HCT116 (cell line): ENCODE measurements around the gene UQCRC1. TPM values are rescaled to one million over a fixed set of nuclear protein-coding genes. Genes with fewer than 3 reads are reported as not detected.

Source experiments
- ATAC-seq: fragments of 200-7000 bp; cut with Tn5 transposase; 2 replicates; pipeline ENCODE4 v1.9.1; 2020; ENCODE audit warnings: mild to moderate bottlenecking, moderate library complexity
- BruUV-seq: library from RNA; stranded (reverse); fragments of 400-500 nt; replicated peaks from 2 replicates; lab custom pipeline; 2021; lab: Mats Ljungman, UMichigan
- CTCF ChIA-PET: fragments of 300-600 bp; sonication (Branson Sonifier 250); formaldehyde crosslinking; loops from one replicate; lab custom pipeline; 2021; ENCODE audit warnings: antibody characterized with exemption; lab: Charles Lee
- POLR2A ChIA-PET: fragments of 300-600, 350-600 bp; sonication (Branson Sonifier 250); formaldehyde crosslinking; loops from one replicate; lab custom pipeline; 2021; ENCODE audit warnings: antibody characterized with exemption; lab: Charles Lee
- RAD21 ChIA-PET, 2 experiments: fragments of 300-600 bp; sonication (Branson Sonifier 250); formaldehyde crosslinking; loops; one replicate each; lab custom pipeline; 2023; ENCODE audit warnings: low total read pairs in 2 of 2; ENCODE audit not compliant: uncharacterized antibody in 2 of 2, unreplicated experiment in 2 of 2, low non-redundant PET in 1 of 2; lab: Charles Lee
- DNase-seq: peaks from one replicate; pipeline ENCODE4 v3.0.0-alpha.2; 2010; ENCODE audit warnings: low read depth, low spot score
- H2AFZ ChIP-seq: fragments of 200-600 bp; shearing (Covaris generic), sonication (generic); 2 replicates; pipeline ENCODE4 v1.6.1; 2017; ENCODE audit warnings: low read depth, mixed run types, mixed read lengths, antibody characterized with exemption, low read length; ENCODE audit not compliant: poor library complexity, severe bottlenecking
- H3K27ac ChIP-seq: 2 replicates; pipeline ENCODE4 v1.5.1; 2012; ENCODE audit warnings: low read depth, low read length
- H3K27me3 ChIP-seq: fragments of 200-600 bp; sonication (generic); 2 replicates; pipeline ENCODE4 v1.6.1; 2016; ENCODE audit warnings: mixed run types, low read length, mixed read lengths; ENCODE audit not compliant: insufficient read depth
- H3K36me3 ChIP-seq, 2 experiments: fragments of 200-500 bp in 1 of 2; fragments of 200-600 bp in 1 of 2; sonication (Bioruptor generic) in 1 of 2; sonication (generic) in 1 of 2; 2 replicates each; pipeline versions ENCODE4 v1.5.1 to v1.6.1; 2014 to 2016; ENCODE audit warnings: low read length in 2 of 2, inconsistent platforms in 1 of 2, mixed read lengths in 1 of 2, mixed run types in 1 of 2; ENCODE audit not compliant: insufficient read depth in 2 of 2, control insufficient read depth in 1 of 2
- H3K4me1 ChIP-seq, 2 experiments: fragments of 200-600 bp in 1 of 2; sonication (generic) in 1 of 2; 2 replicates each; pipeline versions ENCODE4 v1.5.1 to v1.6.1; 2012 to 2017; ENCODE audit warnings: low read length in 2 of 2, inconsistent platforms in 1 of 2, mild to moderate bottlenecking in 1 of 2, mixed read lengths in 1 of 2, mixed run types in 1 of 2, moderate library complexity in 1 of 2; ENCODE audit not compliant: insufficient read depth in 2 of 2, control insufficient read depth in 1 of 2
- H3K4me2 ChIP-seq: fragments of 200-600 bp; sonication (generic); 2 replicates; pipeline ENCODE4 v1.6.1; 2017; ENCODE audit warnings: mixed run types, low read length, mixed read lengths
- H3K4me3 ChIP-seq, 2 experiments: fragments of 200-600 bp in 1 of 2; sonication (generic) in 1 of 2; replicated peaks in 1 of 2; 2 replicates each; pipeline ENCODE4 v1.5.1; 2011 to 2016; ENCODE audit warnings: low read length in 2 of 2, control low read depth in 1 of 2, low read depth in 1 of 2, mild to moderate bottlenecking in 1 of 2, mixed read lengths in 1 of 2, mixed run types in 1 of 2
- H3K79me2 ChIP-seq: fragments of 200-600 bp; sonication (generic); 2 replicates; pipeline ENCODE4 v1.6.1; 2017; ENCODE audit warnings: mild to moderate bottlenecking, mixed run types, low read length, moderate library complexity, mixed read lengths; ENCODE audit not compliant: insufficient read depth
- H3K9ac ChIP-seq: fragments of 200-600 bp; sonication (generic); 2 replicates; pipeline ENCODE4 v1.6.1; 2016; ENCODE audit warnings: low read length, mixed read lengths
- H3K9me2 ChIP-seq: fragments of 200-600 bp; sonication (generic), shearing (Covaris generic); 2 replicates; pipeline ENCODE4 v1.6.1; 2017; ENCODE audit warnings: mixed run types, mild to moderate bottlenecking, moderate library complexity; ENCODE audit not compliant: insufficient read depth
- H3K9me3 ChIP-seq, 2 experiments: fragments of 200-500 bp in 1 of 2; fragments of 200-600 bp in 1 of 2; sonication (Bioruptor generic) in 1 of 2; sonication (generic) in 1 of 2; 2 replicates each; pipeline ENCODE4 v1.6.1; 2014 to 2017; ENCODE audit warnings: low read length in 2 of 2, mixed read lengths in 2 of 2, inconsistent platforms in 1 of 2, low read depth in 1 of 2, mild to moderate bottlenecking in 1 of 2, mixed run types in 1 of 2, moderate library complexity in 1 of 2; ENCODE audit not compliant: control insufficient read depth in 1 of 2, insufficient read depth in 1 of 2
- H4K20me1 ChIP-seq: fragments of 200-600 bp; sonication (generic), shearing (Covaris generic); 2 replicates; pipeline ENCODE4 v1.6.1; 2017; ENCODE audit warnings: mixed run types, mild to moderate bottlenecking, moderate library complexity; ENCODE audit not compliant: insufficient read depth
- EGR1 ChIP-seq: IDR thresholded peaks from 2 replicates; pipeline ENCODE4 v1.6.1; 2012; ENCODE audit warnings: low read depth
- ELF1 ChIP-seq: IDR thresholded peaks from 2 replicates; pipeline ENCODE4 v1.6.1; 2012; ENCODE audit warnings: low read depth, borderline replicate concordance
- EZH2phosphoT487 ChIP-seq: fragments of 200-600 bp; IDR thresholded peaks from 2 replicates; pipeline ENCODE4 v1.6.1; 2018; ENCODE audit warnings: antibody characterized with exemption, borderline replicate concordance
- FOSL1 ChIP-seq: IDR thresholded peaks from 2 replicates; pipeline ENCODE4 v1.6.1; 2012; ENCODE audit warnings: low read depth
- POLR2A ChIP-seq: IDR thresholded peaks from 2 replicates; pipeline ENCODE4 v1.7.0; 2011; ENCODE audit warnings: borderline replicate concordance; ENCODE audit not compliant: insufficient read depth, insufficient read length; ENCODE audit errors: extremely low read depth
- POLR2AphosphoS5 ChIP-seq: IDR thresholded peaks from 2 replicates; pipeline ENCODE4 v1.6.1; 2011; ENCODE audit warnings: mild to moderate bottlenecking, low read depth, low read length, moderate library complexity
- SRF ChIP-seq: IDR thresholded peaks from 2 replicates; pipeline ENCODE4 v1.6.1; 2012; ENCODE audit warnings: low read depth
- TCF7L2 ChIP-seq: IDR thresholded peaks from 2 replicates; pipeline ENCODE4 v1.7.0; 2011; ENCODE audit warnings: borderline replicate concordance, inconsistent platforms; ENCODE audit not compliant: insufficient read depth, insufficient read length; ENCODE audit errors: extremely low read depth
- intact Hi-C: fragments of 100-400 bp; cut with micrococcal nuclease; formaldehyde crosslinking; loops from 2 replicates; pipeline ENCODE4 v1.10.0; 2022
- total RNA-seq: library from RNA; stranded (reverse); gene quantifications from one replicate; pipeline ENCODE4 v1.2.1, GENCODE V29; 2021; ENCODE audit not compliant: unreplicated experiment
- TF ChIP-seq, protein P1 (sequence below): IDR thresholded peaks from 2 replicates; pipeline ENCODE4 v1.6.1; 2012
- TF ChIP-seq, protein P2 (sequence below), 3 experiments: fragments of 200-600 bp in 1 of 3; sonication (generic) in 1 of 3; IDR thresholded peaks in 2 of 3; conservative IDR thresholded peaks in 1 of 3; 2 replicates each; pipeline ENCODE4 v1.5.1; 2012 to 2017; ENCODE audit warnings: low read depth in 2 of 3, low read length in 2 of 3, antibody characterized with exemption in 1 of 3, borderline replicate concordance in 1 of 3, control low read depth in 1 of 3, mild to moderate bottlenecking in 1 of 3, mixed read lengths in 1 of 3, mixed run types in 1 of 3, moderate library complexity in 1 of 3; ENCODE audit not compliant: insufficient read depth in 1 of 3
- TF ChIP-seq, protein P3 (sequence below): IDR thresholded peaks from 2 replicates; pipeline ENCODE4 v1.6.1; 2011; ENCODE audit warnings: mild to moderate bottlenecking, low read length, moderate library complexity; ENCODE audit not compliant: insufficient replicate concordance; ENCODE audit errors: extremely low read depth

Gene UQCRC1
- total RNA-seq, 1 experiment from 2014 or later = 318 TPM

DNA sequence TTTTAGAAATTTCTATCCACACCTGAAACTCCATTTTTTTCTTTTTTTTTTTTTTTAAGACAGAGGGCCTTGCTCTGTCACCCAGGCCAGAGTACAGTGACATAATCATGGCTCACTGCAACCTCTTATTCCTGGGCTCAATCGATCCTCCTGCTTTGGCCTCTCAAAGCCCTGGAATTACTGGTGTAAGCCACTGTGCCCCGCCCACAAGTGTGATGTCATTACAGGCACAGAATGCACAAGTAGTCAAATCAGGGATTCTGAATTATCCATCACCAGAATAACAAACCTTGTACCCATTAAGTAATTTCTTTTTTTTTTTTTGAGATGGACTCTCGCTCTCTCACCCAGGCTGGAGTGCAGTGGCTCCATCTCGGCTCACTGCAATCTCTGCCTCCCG lies 1.9 kb downstream of the UQCRC1 start:
- Histone ChIP-seq H3K27ac (no peak overlapping the region), H3K79me2 (peaks cover 38% of the 10 kb centered on the region), H3K27me3 (no peaks in the 10 kb centered on the region), H4K20me1 (no peaks in the 10 kb centered on the region), H3K4me1 (peaks cover 2 to 19% of the 10 kb centered on the region in 2 experiments; a peak in 2 of 4 replicates), H3K9me3 (no peaks in the 10 kb centered on the region), H3K9ac (no peak overlapping the region), H2AFZ (no peak overlapping the region), H3K4me2 (peak overlapping the region; percentile 84; the same call in 1 of the 2 replicates), H3K4me3 (no peak overlapping the region; a peak in 1 of 4 replicates), H3K9me2 (no peaks in the 10 kb centered on the region), H3K36me3 (peaks cover 33 to 50% of the 10 kb centered on the region in 2 experiments; a peak in 3 of 4 replicates)
- RAD21 ChIA-PET = no interaction called here
- TF ChIP-seq FOSL1 = no peak
- TF ChIP-seq, protein P1, sequence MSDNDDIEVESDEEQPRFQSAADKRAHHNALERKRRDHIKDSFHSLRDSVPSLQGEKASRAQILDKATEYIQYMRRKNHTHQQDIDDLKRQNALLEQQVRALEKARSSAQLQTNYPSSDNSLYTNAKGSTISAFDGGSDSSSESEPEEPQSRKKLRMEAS = no peak
- TF ChIP-seq ELF1 = no peak
- no peak for TF ChIP-seq SRF
- POLR2A ChIA-PET = no interaction called here
- no peak for DNase-seq
- CTCF ChIA-PET = no interaction called here
- intact Hi-C loops = loop anchor here (5.0 kb wide), 1 partner anchor 50 kb away; the partner anchor contains the start of gene PFKFB4
- no peak for ATAC-seq
- BruUV-seq = no TSS peak

DNA sequence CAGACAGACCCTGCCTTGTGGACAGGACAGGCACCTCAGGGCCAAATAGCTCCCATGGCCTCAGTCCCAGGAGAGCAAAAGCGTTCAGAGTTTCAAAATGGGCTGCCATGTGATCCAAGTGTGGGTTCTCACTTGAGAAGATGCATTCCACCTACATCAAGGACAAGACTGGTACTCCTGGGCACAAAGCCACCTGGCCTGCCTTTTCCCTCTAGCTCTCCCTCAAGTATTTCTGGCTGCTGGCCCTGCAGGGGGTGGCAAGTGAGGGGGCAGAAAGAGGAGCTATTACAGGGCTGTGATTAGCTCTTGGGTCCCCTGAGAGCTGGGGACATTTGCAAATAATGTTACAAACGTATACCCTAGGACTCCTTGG lies 7.8 kb downstream of the UQCRC1 start:
- peaks cover 41 to 76% of the 10 kb centered on the region in 2 experiments for H3K36me3 ChIP-seq
- TF ChIP-seq ELF1 (no peak), EZH2phosphoT487 (no peak), POLR2A (no peak), TCF7L2 (no peak), EGR1 (no peak), POLR2AphosphoS5 (no peak)
- TF ChIP-seq, protein P1 = no peak
- TF ChIP-seq, protein P2, sequence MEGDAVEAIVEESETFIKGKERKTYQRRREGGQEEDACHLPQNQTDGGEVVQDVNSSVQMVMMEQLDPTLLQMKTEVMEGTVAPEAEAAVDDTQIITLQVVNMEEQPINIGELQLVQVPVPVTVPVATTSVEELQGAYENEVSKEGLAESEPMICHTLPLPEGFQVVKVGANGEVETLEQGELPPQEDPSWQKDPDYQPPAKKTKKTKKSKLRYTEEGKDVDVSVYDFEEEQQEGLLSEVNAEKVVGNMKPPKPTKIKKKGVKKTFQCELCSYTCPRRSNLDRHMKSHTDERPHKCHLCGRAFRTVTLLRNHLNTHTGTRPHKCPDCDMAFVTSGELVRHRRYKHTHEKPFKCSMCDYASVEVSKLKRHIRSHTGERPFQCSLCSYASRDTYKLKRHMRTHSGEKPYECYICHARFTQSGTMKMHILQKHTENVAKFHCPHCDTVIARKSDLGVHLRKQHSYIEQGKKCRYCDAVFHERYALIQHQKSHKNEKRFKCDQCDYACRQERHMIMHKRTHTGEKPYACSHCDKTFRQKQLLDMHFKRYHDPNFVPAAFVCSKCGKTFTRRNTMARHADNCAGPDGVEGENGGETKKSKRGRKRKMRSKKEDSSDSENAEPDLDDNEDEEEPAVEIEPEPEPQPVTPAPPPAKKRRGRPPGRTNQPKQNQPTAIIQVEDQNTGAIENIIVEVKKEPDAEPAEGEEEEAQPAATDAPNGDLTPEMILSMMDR (IDR thresholded peaks at IDR 0.05 in 2 of 3, conservative IDR thresholded peaks at IDR 0.05 in 1 of 3; ENCODE audit: borderline replicate concordance in 1 of 3, insufficient read depth in 1 of 3, low read depth in 2 of 3, low read length in 2 of 3) = no peak
- TF ChIP-seq, protein P3, sequence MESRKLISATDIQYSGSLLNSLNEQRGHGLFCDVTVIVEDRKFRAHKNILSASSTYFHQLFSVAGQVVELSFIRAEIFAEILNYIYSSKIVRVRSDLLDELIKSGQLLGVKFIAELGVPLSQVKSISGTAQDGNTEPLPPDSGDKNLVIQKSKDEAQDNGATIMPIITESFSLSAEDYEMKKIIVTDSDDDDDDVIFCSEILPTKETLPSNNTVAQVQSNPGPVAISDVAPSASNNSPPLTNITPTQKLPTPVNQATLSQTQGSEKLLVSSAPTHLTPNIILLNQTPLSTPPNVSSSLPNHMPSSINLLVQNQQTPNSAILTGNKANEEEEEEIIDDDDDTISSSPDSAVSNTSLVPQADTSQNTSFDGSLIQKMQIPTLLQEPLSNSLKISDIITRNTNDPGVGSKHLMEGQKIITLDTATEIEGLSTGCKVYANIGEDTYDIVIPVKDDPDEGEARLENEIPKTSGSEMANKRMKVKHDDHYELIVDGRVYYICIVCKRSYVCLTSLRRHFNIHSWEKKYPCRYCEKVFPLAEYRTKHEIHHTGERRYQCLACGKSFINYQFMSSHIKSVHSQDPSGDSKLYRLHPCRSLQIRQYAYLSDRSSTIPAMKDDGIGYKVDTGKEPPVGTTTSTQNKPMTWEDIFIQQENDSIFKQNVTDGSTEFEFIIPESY = no peak
- ChIA-PET CTCF (no interaction called here), RAD21 (no interaction called here), POLR2A (interaction anchor here (1.1 kb wide), 1 partner anchor 12 kb away, joined by 3 read pairs; no protein-coding TSS in a partner anchor)
- no TSS peak for BruUV-seq
- DNase-seq (no peak), ATAC-seq (no peak)
- H2AFZ ChIP-seq = no peak overlapping the region
- no peaks in the 10 kb centered on the region for H3K27me3 ChIP-seq
- peaks cover 0 to 1% of the 10 kb centered on the region in 2 experiments; a peak in 1 of 4 replicates for H3K4me1 ChIP-seq
- intact Hi-C loops = no loop called here
- H4K20me1 ChIP-seq = no peaks in the 10 kb centered on the region
- H3K79me2 ChIP-seq = peaks cover 14% of the 10 kb centered on the region
- H3K9me3 ChIP-seq = no peaks in the 10 kb centered on the region
- no peak overlapping the region for H3K9ac ChIP-seq
- no peak overlapping the region for H3K4me3 ChIP-seq
- no peak overlapping the region for H3K27ac ChIP-seq
- no peak overlapping the region for H3K4me2 ChIP-seq
- no peaks in the 10 kb centered on the region for H3K9me2 ChIP-seq
